MM.1S (cell line): ENCODE results near the gene TTF1.

Experiments used
- EZH2 ChIP-seq: fragments of 300-600 bp; sonication (generic); optimal IDR thresholded peaks from 2 replicates; pipeline ENCODE3; 2017; ENCODE audit warnings: low read depth, mild to moderate bottlenecking, antibody characterized with exemption, low read length, mixed read lengths
- TF ChIP-seq, protein P1 (sequence below): fragments of 300-600 bp; sonication (generic); IDR thresholded peaks from 2 replicates; pipeline ENCODE4 v1.5.1; 2016; ENCODE audit warnings: antibody characterized with exemption, low read length, mixed read lengths

DNA sequence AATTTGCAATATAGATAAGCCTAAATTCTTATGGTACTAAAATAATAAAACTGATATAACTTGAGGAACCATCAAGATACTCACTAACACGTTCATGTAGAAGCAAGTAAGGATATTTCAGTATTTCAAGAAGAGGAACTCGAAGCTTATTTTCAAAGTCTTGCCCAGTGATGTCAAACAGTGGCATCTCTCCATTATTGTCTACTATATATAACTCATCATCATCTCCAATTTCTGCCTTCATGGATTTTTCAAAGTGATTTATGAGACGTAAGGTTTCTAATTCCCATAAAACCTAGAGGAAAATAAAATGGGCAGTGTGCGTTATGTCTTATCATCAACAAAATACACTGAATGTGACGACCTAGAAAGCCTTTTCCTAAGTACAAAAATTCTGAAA, 60.5 kb downstream of the TTF1 start:
- TF ChIP-seq EZH2, result no peak
- TF ChIP-seq, protein P1, sequence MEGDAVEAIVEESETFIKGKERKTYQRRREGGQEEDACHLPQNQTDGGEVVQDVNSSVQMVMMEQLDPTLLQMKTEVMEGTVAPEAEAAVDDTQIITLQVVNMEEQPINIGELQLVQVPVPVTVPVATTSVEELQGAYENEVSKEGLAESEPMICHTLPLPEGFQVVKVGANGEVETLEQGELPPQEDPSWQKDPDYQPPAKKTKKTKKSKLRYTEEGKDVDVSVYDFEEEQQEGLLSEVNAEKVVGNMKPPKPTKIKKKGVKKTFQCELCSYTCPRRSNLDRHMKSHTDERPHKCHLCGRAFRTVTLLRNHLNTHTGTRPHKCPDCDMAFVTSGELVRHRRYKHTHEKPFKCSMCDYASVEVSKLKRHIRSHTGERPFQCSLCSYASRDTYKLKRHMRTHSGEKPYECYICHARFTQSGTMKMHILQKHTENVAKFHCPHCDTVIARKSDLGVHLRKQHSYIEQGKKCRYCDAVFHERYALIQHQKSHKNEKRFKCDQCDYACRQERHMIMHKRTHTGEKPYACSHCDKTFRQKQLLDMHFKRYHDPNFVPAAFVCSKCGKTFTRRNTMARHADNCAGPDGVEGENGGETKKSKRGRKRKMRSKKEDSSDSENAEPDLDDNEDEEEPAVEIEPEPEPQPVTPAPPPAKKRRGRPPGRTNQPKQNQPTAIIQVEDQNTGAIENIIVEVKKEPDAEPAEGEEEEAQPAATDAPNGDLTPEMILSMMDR, result no peak
